ENCODE results near the gene PNMA8B. TPM values are rescaled to one million over a fixed set of nuclear protein-coding genes. Genes with fewer than 3 reads are reported as not detected.
A peak's percentile ranks its signal among the peaks of the same experiment; 100 is the strongest.
"Not testable (repeated sequence)": the region's sequence is repeated elsewhere in the genome, so short reads cannot be mapped to it uniquely, and the experiment has no call there.

Gene PNMA8B
- total and polyA plus RNA-seq, 4 donors = 0.75 to 5.2 (median 1.2) TPM

GRCh38 chr19:46530636-46531035 lies 35.0 kb upstream of the PNMA8B start:
- WGBS, 2 donors = 53 to 74% methylated on average over 1 of the region's 1 CpG
- Histone ChIP-seq H3K27ac (ENCODE audit: low read depth in 1 of 2, low read length in 2 of 2) (no peak overlapping the region), H3K4me1 (ENCODE audit: control insufficient read depth in 1 of 2, insufficient read depth in 2 of 2, low read length in 2 of 2) (no peaks in the 10 kb centered on the region), H3K4me3 (ENCODE audit: low read length in 2 of 2) (no peak overlapping the region), H3K9me3 (ENCODE audit: control insufficient read depth, low read length) (no peaks in the 10 kb centered on the region), H3K36me3 (ENCODE audit: control insufficient read depth in 1 of 2, insufficient read depth in 2 of 2, low read length in 1 of 2) (no peaks in the 10 kb centered on the region), H3K27me3 (ENCODE audit: control insufficient read depth in 1 of 2, insufficient read depth in 2 of 2, low read length in 1 of 2) (no peaks in the 10 kb centered on the region)
- intact Hi-C loops (cut with DNase I) = no loop called here
- no peak for ATAC-seq (ENCODE audit: low FRiP score)
- DNase-seq = no peak

- ATAC-seq (ENCODE audit: low FRiP score) (peak; percentile 78), DNase-seq (peak; percentile 89 to 92)
- no peaks in the 10 kb centered on the region for H3K36me3 ChIP-seq (ENCODE audit: control insufficient read depth in 1 of 2, insufficient read depth in 2 of 2, low read length in 1 of 2)
- H3K27ac ChIP-seq (ENCODE audit: low read depth in 1 of 2, low read length in 2 of 2) = no peak overlapping the region
- 3 to 7% methylated on average over 13 of the region's 13 CpGs for WGBS, 2 donors
- intact Hi-C loops (cut with DNase I) = loop anchor here in 1 of 2 donors (2.0 kb wide), 1 partner anchor 13 kb away; no protein-coding TSS in a partner anchor
- no peak overlapping the region for H3K4me3 ChIP-seq (ENCODE audit: low read length in 2 of 2)
- H3K4me1 ChIP-seq (ENCODE audit: control insufficient read depth in 1 of 2, insufficient read depth in 2 of 2, low read length in 2 of 2) = no peaks in the 10 kb centered on the region
- no peaks in the 10 kb centered on the region for H3K27me3 ChIP-seq (ENCODE audit: control insufficient read depth in 1 of 2, insufficient read depth in 2 of 2, low read length in 1 of 2)
- H3K9me3 ChIP-seq (ENCODE audit: control insufficient read depth, low read length) = no peaks in the 10 kb centered on the region
These were observed 34.2 kb upstream of the PNMA8B start for GRCh38 chr19:46529622-46530451.

GRCh38 chr19:46528601-46529590 lies 33.2 kb upstream of the PNMA8B start:
- no peaks in the 10 kb centered on the region for H3K36me3 ChIP-seq (ENCODE audit: control insufficient read depth in 1 of 2, insufficient read depth in 2 of 2, low read length in 1 of 2)
- DNase-seq = no peak
- no peak overlapping the region for H3K27ac ChIP-seq (ENCODE audit: low read depth in 1 of 2, low read length in 2 of 2)
- ATAC-seq (ENCODE audit: low FRiP score) = no peak
- H3K27me3 ChIP-seq (ENCODE audit: control insufficient read depth in 1 of 2, insufficient read depth in 2 of 2, low read length in 1 of 2) = no peaks in the 10 kb centered on the region
- intact Hi-C loops (cut with DNase I) = loop anchor here (1.0 to 2.0 kb wide), 2 partner anchors 10 to 14 kb away; no protein-coding TSS in a partner anchor
- no peaks in the 10 kb centered on the region for H3K4me1 ChIP-seq (ENCODE audit: control insufficient read depth in 1 of 2, insufficient read depth in 2 of 2, low read length in 2 of 2)
- no peak overlapping the region for H3K4me3 ChIP-seq (ENCODE audit: low read length in 2 of 2)
- no peaks in the 10 kb centered on the region for H3K9me3 ChIP-seq (ENCODE audit: control insufficient read depth, low read length)
- WGBS, 2 donors = 57 to 58% methylated on average over 23 to 25 of the region's 25 CpGs

GRCh38 chr19:46526801-46527200 lies 31.1 kb upstream of the PNMA8B start:
- H3K27ac ChIP-seq (ENCODE audit: low read depth in 1 of 2, low read length in 2 of 2); H3K27me3 ChIP-seq (ENCODE audit: control insufficient read depth in 1 of 2, insufficient read depth in 2 of 2, low read length in 1 of 2); DNase-seq; ATAC-seq (ENCODE audit: low FRiP score); H3K9me3 ChIP-seq (ENCODE audit: control insufficient read depth, low read length); H3K4me3 ChIP-seq (ENCODE audit: low read length in 2 of 2); H3K36me3 ChIP-seq (ENCODE audit: control insufficient read depth in 1 of 2, insufficient read depth in 2 of 2, low read length in 1 of 2); H3K4me1 ChIP-seq (ENCODE audit: control insufficient read depth in 1 of 2, insufficient read depth in 2 of 2, low read length in 2 of 2); intact Hi-C loops (cut with DNase I): not testable (repeated sequence)
- WGBS, 2 donors = 91 to 93% methylated on average over 9 to 18 of the region's 18 CpGs

DNA sequence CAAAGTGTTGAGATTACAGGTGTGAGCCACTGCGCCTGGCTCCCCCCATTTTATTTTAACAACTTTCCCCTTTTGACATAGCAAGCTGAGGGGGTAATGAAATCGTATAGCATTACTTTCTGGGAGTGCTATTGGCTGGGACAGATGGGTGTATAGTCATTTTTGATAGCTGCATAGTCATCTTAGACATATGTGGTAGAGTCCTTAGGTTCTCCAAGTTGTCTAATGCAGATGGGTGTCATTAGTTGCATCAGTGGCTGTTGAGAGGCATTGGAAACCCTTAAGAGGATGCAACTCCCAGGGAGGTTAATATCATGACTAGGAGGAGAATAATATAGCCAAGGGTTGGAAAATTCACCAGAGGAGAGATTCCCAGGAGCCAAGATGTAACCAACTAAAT lies 28.6 kb upstream of the PNMA8B start:
- Histone ChIP-seq H3K9me3 (ENCODE audit: control insufficient read depth, low read length) (no peaks in the 10 kb centered on the region), H3K27ac (ENCODE audit: low read depth in 1 of 2, low read length in 2 of 2) (no peak overlapping the region), H3K4me1 (ENCODE audit: control insufficient read depth in 1 of 2, insufficient read depth in 2 of 2, low read length in 2 of 2) (no peaks in the 10 kb centered on the region), H3K36me3 (ENCODE audit: control insufficient read depth in 1 of 2, insufficient read depth in 2 of 2, low read length in 1 of 2) (no peaks in the 10 kb centered on the region), H3K27me3 (ENCODE audit: control insufficient read depth in 1 of 2, insufficient read depth in 2 of 2, low read length in 1 of 2) (no peaks in the 10 kb centered on the region), H3K4me3 (ENCODE audit: low read length in 2 of 2) (no peak overlapping the region)
- 91 to 94% methylated on average over 2 of the region's 2 CpGs for WGBS, 2 donors
- ATAC-seq (ENCODE audit: low FRiP score) = no peak
- no peak for DNase-seq
- intact Hi-C loops (cut with DNase I) = no loop called here

GRCh38 chr19:46522988-46523387 lies 27.3 kb upstream of the PNMA8B start:
- DNase-seq; H3K4me3 ChIP-seq (ENCODE audit: low read length in 2 of 2); H3K27me3 ChIP-seq (ENCODE audit: control insufficient read depth in 1 of 2, insufficient read depth in 2 of 2, low read length in 1 of 2); ATAC-seq (ENCODE audit: low FRiP score); H3K36me3 ChIP-seq (ENCODE audit: control insufficient read depth in 1 of 2, insufficient read depth in 2 of 2, low read length in 1 of 2); H3K4me1 ChIP-seq (ENCODE audit: control insufficient read depth in 1 of 2, insufficient read depth in 2 of 2, low read length in 2 of 2); intact Hi-C loops (cut with DNase I); H3K9me3 ChIP-seq (ENCODE audit: control insufficient read depth, low read length); H3K27ac ChIP-seq (ENCODE audit: low read depth in 1 of 2, low read length in 2 of 2): not testable (repeated sequence)
- 81 to 88% methylated on average over 4 of the region's 4 CpGs for WGBS, 2 donors

GRCh38 chr19:46521241-46521868 lies 25.7 kb upstream of the PNMA8B start:
- H3K27me3 ChIP-seq (ENCODE audit: control insufficient read depth in 1 of 2, insufficient read depth in 2 of 2, low read length in 1 of 2) = no peaks in the 10 kb centered on the region
- WGBS, 2 donors = 84% methylated on average over 14 of the region's 14 CpGs
- intact Hi-C loops (cut with DNase I) = no loop called here

GRCh38 chr19:46520616-46521015 lies 24.9 kb upstream of the PNMA8B start:
- Histone ChIP-seq H3K4me3 (ENCODE audit: low read length in 2 of 2) (no peak overlapping the region), H3K36me3 (ENCODE audit: control insufficient read depth in 1 of 2, insufficient read depth in 2 of 2, low read length in 1 of 2) (no peaks in the 10 kb centered on the region), H3K9me3 (ENCODE audit: control insufficient read depth, low read length) (no peaks in the 10 kb centered on the region), H3K27me3 (ENCODE audit: control insufficient read depth in 1 of 2, insufficient read depth in 2 of 2, low read length in 1 of 2) (no peaks in the 10 kb centered on the region), H3K4me1 (ENCODE audit: control insufficient read depth in 1 of 2, insufficient read depth in 2 of 2, low read length in 2 of 2) (no peaks in the 10 kb centered on the region), H3K27ac (ENCODE audit: low read depth in 1 of 2, low read length in 2 of 2) (no peak overlapping the region)
- ATAC-seq (ENCODE audit: low FRiP score) = no peak
- intact Hi-C loops (cut with DNase I) = no loop called here
- WGBS, 2 donors = 94% methylated on average over 6 of the region's 6 CpGs
- DNase-seq = no peak

More at GRCh38 chr19:46521241-46521868, 25.7 kb upstream of the PNMA8B start:
- Histone ChIP-seq H3K36me3 (ENCODE audit: control insufficient read depth in 1 of 2, insufficient read depth in 2 of 2, low read length in 1 of 2) (no peaks in the 10 kb centered on the region), H3K4me1 (ENCODE audit: control insufficient read depth in 1 of 2, insufficient read depth in 2 of 2, low read length in 2 of 2) (no peaks in the 10 kb centered on the region), H3K9me3 (ENCODE audit: control insufficient read depth, low read length) (no peaks in the 10 kb centered on the region), H3K27ac (ENCODE audit: low read depth in 1 of 2, low read length in 2 of 2) (no peak overlapping the region), H3K4me3 (ENCODE audit: low read length in 2 of 2) (no peak overlapping the region)
- ATAC-seq (ENCODE audit: low FRiP score) (no peak), DNase-seq (no peak)
